Anterior cingulate cortex (tissue), 58 donors: ENCODE data around the gene CNTNAP4.
A peak's percentile ranks its signal among the peaks of the same experiment; 100 is the strongest.

ENCODE experiments used
- DNase-seq, 58 donors: peaks; one replicate each; lab custom pipeline; 2025; lab: John Stamatoyannopoulos, UW

Gene CNTNAP4

DNA sequence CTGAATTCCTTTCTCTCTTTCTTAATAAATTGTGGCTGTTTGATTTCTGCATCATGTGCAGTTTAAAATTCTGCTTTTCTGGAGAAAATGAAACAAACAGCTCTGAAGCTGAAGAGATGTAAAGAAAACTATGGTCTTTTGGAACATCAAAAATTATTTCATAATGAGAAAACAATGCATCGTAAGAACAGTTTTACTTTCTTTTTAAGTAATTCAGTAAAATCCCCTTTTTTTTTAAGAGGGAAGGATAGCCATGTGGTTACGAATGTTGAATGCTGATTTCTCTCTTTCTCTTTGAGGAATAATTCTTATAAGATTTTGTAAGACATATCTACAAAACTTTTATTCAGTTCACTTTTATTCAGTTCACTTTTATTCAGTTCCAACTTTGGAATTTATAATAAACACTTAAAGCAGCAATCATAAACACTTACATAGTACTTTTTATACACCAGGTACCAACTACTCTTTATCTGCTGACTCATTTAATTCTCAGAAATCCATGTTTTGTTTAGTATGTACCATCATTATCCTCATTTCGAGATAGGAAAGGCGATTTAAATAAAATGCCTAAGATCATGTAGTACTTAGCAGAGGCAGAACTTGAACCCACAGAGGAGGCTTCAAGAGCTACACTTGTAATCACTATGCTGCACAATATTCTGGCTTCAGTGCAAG lies 26.6 kb downstream of the CNTNAP4 start:
- no peak for DNase-seq

DNA sequence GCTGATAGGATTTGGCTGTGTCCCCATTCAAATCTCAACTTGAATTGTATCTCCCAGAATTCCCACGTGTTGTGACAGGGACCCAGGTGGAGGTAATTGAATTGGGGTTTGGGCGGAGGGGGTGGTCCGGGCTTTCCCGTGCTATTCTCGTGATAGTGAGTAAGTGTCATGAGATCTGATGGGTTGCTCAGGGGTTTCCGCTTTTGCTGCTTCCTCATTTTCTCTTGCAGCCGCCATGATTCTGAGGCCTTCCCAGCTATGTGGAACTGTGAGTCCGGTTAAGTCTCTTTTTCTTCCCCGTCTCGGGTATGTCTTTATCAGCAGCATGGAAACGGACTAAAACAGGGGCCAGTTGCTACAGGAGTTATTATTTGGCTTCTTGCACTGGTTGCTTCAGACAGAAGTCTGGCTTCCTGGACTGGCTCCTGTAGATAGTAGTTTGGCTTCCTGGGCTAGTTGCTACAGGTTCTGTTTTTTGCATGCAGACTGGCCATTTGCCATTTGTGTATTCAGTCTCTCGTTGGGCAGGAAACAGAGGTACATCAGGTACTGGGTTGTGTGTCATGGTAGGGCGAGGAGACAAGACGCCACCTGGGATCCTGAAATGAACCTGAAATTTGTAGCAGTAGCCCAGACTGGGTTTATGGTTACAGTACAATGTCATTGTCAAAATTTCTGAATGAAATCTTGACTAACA lies 32.6 kb downstream of the CNTNAP4 start:
- DNase-seq, result no peak

DNA sequence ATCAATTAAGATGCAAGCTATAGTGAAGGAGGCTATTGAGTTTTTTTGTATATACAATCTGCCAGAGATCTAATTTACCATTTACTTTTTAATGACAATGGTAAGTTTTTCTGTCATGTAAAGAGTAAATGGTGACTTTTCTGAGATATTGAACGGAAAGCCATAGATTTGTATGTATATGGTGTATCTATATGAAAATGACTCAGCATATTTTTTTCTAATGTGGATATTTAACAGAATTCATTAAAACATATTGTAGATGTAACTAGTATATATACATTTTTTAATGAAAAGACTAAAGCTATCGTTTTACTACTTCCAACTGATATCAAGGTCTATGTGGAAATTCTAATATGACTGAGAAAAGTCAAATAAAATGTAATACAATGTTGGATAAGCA lies 34.1 kb downstream of the CNTNAP4 start:
- DNase-seq, result no peak

DNA sequence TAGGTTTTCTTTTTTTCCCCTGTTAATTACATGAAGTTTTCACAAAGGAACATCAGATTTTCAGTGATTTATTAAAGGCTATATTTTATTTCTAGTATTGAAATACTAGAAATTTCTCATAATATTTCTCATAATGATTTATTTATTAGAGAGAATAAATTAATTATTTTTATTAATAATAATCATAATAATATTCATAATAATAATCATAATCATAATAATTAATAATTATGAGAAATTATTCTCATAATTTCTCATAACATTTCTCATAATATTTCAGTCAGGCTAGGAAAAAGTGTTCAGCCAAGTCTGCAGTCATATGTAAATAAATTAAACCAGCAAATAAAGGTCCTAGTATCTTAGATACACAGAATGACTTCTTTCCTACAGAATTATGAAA lies 41.4 kb downstream of the CNTNAP4 start:
- no peak for DNase-seq

DNA sequence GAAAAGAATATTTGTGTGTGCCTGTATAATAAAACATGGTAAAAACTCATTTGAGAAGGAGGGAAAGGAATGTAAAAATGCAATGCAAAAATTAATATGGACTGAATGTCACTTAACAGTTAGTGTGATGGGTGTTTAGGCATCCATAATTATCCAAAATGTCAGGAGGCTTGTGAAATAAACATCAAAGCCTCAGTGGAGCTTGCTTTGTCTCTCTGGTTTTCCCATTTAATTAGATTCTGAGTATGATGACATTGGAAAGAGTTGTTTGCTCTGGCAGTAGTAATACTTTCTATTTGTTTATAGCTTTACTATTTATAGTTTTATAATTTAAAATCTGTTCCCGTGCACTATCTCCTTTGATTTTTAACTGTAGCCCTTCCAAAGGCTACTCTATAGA lies 51.9 kb downstream of the CNTNAP4 start:
- DNase-seq, result no peak

DNA sequence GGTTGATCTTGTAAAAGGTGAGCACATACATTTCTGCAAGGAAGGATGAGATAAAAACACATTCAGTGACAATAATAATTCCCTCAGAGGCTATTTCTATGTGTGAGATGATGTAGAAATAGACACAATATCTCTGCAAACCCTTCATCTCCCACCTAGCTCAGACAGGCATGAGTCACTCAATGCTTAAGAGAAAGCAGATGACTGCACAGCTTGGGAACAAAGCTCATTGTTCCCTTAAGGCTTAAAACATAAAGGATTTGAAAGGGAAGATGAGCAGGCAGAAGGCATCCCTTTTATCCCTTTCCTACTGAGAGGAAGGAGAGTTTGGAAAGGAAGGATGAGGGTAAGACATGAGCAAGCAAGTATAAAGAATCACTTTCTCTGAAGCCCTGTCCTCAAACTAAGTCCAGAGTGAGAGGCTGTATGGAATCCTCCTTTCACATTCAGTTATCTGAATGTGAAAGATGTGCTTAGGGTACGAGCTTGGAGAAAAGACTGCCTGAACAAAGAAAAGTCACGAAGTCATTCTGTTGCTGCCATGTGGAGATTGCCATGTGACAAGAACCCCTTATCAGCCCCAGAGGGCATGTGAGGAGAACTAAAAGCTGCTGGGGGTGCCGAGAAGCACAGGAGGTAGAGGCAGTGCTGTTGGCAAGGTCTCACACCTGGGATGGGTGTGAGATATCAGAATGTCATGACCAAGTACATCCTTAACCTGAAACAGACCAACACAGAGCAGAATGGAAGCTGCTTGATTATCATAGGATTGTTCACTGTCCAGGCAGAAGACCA lies 58.2 kb downstream of the CNTNAP4 start:
- DNase-seq, result peak in 1 of 58 donors; percentile 7

DNA sequence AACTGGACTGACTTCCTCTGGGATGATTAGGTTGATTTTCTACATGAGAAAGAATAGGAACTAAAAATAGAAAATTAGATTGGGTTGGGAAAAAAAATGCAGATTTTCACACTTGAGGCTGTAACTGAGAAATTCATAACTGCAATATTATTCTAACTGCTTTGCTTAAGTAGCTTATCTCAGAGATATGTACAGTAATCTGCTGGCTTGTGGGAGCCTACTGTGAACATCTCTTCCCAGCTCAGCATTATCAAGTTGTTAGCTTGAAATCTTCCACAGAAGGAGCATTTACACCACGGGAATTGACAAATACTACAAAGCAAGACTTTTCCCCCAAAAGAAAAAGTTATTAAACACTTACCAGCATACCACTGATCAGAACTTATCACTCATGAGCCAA lies 58.9 kb downstream of the CNTNAP4 start:
- no peak for DNase-seq

DNA sequence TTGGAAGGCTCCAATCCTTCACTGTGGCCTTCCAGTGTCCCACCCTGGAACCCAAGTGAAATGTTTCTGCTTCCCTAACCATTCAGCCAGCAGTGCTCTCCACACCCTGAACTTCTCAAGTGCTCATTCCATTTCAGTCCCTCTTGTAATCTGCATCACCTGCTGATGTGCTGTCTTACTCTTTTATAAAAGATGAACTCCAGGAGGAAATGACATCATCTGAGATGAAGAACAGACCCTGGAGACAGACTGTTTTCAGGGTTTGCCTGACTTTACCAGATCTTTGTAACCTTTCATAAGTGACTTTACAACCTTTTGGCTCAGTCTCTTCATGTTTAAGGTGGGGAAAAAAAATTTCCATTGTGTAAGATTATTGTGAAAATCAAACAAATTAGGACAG lies 61.3 kb downstream of the CNTNAP4 start:
- no peak for DNase-seq

DNA sequence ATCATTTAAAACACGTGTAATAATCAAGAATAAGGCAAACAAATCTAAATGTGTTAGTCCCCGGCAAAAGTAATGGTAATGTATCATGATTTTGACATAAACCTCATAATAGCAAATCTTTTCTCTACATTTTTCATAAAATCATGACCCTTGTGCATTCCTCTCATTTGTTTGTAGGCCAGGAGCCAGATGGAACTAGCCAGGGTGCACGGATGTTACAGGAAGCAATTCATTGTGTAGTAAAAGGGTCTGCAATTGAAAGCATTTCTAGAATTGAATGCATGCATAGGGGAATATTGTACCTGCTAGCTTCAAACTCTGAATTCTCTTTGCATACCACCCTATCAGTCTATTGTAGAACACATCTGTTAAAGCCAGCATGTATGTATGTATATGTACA lies 66.6 kb downstream of the CNTNAP4 start:
- DNase-seq, result no peak

DNA sequence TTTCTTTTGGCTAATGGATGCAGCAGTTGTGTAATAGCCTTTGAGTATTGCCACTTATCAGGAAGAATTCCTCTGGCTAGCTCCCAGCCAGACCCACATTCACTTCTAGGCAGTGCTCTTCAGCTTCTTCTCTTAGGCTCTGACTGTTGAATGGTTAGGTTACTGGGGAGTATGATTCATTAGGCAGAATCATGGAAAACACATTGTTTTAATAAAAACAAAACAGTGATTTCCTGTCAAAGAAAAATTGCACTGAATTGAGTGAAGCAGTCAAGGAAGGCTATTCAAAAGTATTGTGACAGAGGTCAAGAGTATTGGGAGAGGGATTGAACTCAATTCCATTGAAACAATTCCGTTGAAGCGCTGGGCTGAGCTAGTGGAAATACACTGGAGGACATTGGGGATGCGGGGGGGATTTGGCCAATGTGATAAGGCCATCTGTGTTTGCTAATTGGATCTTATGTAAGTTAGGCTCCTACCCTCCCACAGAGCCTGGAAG lies 68.0 kb downstream of the CNTNAP4 start:
- no peak for DNase-seq

DNA sequence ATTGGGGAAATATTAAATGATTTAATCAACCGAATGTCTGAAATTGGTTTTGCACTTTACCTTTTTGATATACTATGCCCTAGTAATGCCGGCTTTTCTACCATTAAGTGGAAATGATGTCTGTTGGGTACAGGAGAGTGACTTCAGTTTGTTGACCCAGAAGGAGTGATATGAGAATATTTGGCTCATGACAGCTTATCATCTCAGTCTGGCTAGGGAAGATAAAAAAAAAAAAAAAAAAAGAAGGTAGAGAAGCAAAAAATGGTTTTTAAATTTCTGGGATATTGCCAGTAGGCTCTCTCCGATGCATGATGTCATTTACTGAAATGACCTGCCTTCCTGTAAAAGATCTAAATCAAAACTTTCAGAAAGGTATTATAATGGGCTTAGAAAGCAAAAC lies 69.0 kb downstream of the CNTNAP4 start:
- no peak for DNase-seq

DNA sequence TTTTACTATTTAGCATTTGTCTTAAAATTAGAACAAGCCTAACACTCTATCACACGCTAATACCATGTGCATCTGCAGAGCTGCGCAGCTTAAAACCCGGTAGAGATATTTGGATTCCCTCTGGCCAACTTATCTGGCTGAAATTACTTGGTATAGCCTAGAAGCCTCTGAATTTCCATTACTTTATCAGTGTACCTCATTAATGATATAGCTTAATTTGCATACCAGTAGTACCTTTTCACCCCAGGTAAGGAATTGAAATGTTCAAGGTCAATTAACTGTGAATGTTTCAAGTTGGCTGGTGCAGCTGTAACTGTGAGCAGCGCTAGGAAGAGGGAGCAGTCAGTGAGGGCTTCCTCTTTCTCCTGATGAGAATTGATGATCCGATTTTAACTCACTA lies 74.2 kb downstream of the CNTNAP4 start:
- DNase-seq, result no peak

DNA sequence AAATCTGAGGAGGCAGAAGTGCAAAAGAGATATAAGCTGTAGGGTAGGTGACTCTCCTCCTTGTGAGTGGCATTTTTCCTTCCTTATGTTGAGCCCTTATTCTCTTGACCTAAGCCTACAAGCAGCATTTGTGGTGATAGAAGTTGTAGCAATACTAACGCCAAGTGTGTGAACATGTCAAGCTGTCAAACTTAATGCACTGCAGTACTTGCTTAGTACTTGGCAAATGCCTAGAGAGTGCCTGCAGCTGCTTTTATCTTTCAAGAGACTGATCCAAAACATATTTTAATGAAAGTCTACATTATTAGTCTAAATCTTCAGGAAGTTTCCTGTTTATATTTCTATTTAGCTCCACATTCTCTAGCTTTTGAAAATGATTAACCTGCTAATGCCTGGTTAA lies 83.2 kb downstream of the CNTNAP4 start:
- no peak for DNase-seq

DNA sequence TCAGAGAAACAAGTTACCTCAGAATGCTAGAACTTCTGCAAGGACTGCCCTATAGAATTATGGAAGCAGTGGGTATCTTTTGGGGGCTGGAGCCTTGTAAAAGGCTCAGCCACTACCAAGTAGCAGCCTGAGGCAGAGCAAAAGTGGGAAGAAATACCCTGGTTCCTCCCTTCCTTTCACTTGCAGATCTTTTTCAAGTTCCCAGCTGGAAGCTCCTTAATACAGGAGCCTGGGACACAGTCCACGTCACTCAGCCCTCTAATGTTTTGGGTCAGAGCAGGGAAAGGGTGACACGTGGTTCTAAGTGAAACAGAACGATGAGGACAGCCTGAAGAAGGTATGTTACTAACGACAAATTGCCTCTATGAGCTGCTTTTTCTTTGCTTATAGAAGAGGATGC lies 93.1 kb downstream of the CNTNAP4 start:
- no peak for DNase-seq

DNA sequence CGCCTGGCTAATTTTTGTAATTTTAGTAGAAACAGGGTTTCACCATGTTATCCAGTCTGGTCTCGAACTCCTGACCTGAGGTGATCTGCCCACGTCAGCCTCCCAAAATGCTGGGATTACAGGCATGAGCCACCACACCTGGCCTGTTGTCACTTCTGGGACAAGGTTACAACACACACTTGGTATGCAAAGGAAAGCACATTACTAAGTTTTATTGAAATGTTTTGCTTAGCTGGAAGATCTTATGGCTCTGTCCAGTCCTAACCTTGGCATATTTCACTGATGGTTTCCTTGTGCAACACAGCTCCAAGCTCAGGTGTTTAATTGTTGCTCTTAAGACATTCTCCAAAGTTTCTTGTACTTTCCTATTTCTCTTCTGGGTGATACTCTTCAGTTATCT lies 94.2 kb downstream of the CNTNAP4 start:
- no peak for DNase-seq

DNA sequence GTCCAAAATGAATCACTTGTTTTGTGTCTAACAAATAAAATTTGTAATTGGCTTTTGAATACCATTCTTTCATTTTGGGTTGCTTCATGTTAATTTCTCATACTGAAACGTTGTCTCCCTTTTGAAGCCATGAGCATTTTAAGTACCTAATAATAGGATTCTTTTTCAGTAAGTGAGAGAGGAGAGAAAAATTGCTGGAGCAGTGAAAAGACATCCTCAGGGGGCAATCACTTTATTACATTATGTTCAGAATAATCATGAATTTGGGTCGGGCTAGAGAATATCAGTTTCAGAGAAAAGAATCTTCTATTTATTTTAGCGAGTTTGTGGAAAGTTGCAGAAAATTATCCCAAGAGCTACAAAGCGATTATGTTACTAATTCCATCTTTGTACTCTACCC lies 96.8 kb downstream of the CNTNAP4 start:
- DNase-seq, result no peak

DNA sequence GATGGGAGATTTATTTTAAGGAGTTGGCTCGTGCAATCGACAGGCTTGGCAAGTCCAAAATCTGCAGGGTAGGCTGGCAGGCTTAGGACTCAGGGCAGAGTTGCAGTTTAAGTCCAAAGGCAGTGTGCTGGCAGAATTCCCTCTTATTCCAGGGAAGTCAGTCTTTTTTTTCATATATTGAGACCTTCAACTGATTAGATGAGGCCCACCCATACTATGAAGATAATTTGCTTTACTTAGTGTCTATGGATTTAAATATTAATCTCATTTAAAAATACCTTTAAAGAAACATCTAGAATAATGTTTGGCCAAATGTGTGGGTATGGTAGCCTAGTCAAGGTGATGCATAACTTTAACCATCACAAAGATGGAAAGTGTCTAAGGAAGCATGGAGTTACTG lies 99.8 kb downstream of the CNTNAP4 start:
- no peak for DNase-seq

DNA sequence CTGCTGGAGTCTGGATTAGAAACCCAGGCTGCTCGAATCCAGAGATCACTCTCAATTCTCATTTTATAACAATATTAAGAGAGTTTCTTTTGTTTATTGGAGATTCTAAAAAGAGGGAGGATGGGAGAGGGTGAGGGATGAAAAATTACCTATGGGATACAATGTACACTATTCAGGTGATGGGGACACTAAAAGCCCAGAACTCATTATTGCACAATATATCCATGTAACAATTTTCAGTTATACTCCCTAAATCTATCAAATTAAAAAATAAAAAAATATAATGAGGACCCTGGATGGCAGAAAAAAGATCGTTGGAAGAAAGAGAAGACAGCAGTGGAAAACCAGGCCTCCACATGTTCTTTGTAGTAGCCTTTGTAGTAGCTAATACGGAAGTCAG lies 100.8 kb downstream of the CNTNAP4 start:
- no peak for DNase-seq

DNA sequence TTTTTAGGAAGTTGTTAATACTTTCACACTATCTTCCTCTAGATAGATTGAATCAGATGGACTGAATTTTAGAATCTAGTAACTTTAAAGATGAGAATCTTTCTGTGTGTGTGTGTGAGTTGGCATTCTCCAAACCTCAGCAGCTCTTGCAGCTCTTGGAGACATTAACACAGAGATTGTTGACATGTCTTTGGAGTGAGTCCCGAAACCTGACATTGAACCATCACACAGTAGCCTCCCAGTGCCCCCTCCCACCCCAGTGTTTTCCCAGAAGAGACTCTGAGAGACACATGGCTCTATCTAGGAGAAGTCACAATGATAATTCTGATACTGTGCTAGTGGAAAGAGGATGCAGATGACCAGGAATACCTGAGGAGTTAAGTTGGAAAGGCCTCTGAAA lies 103.9 kb downstream of the CNTNAP4 start:
- DNase-seq, result no peak

DNA sequence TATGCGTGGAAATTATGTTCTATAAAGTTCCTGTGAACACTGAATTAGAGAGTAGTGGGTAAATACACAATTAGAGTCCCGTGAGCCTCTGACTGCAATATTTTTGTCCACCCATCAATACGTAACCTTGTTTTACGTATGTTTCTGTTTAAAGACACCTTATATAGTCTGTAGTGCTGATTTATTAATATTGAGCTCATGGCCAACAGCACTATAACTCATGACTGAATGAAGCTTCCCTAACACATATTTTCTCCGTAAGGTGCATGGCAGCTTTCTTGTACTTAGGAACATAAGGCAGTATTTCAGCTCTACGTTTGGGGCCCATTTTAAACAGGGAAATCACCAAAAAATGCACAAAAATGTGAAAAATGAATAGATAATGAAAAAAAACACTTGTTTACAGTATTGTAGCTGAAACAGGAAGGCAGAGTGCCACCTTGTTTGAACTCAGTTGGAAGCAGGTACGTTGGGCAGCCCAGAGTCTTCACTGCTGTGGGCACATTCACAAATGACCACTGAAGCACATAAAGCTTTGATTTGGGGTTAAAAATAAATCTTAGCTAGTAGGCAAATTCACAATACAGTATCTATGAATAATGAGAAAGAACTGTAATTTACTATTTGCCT lies 108.5 kb downstream of the CNTNAP4 start:
- no peak for DNase-seq

DNA sequence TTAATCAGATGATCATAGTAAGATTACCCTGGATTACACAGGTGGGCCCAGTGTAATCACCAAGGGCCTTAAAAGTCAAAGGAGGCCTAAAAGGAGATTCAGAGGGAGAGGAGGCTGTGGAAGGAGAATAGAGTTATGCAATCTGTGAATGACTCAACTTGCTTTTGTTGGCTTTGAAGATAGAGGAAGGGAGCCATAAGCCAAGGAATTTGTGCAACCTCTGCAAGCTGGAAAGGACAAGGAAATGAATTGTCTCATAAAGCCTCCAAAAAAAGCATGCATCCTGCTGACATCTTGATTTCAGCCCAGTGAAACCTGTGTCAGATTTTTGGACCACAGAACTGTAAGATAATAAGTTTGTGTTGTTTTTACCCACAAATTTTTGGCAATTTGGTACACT lies 109.6 kb downstream of the CNTNAP4 start:
- DNase-seq, result no peak
